Endodermal cell (in vitro differentiated cells): ENCODE measurements around the gene KCNQ1. TPM values are rescaled to one million over a fixed set of nuclear protein-coding genes. Genes with fewer than 3 reads are reported as not detected.

Experiments
- DNase-seq: peaks from one replicate; pipeline ENCODE4 v3.0.0-alpha.2; 2017
- H3K27ac ChIP-seq: 2 replicates; pipeline ENCODE4 v1.5.1; 2013; ENCODE audit warnings: mild to moderate bottlenecking, low read depth, low read length, moderate library complexity
- H3K27me3 ChIP-seq: 2 replicates; pipeline ENCODE4 v1.6.1; 2013; ENCODE audit warnings: mild to moderate bottlenecking, low read length, moderate library complexity; ENCODE audit not compliant: insufficient read depth, control insufficient read depth, poor library complexity, severe bottlenecking
- H3K36me3 ChIP-seq: 2 replicates; pipeline ENCODE4 v1.7.0; 2013; ENCODE audit warnings: mild to moderate bottlenecking, low read length, moderate library complexity; ENCODE audit not compliant: control insufficient read depth, insufficient read depth
- H3K4me1 ChIP-seq: one replicate; pipeline ENCODE4 v1.7.0; 2013; ENCODE audit warnings: low read length; ENCODE audit not compliant: control insufficient read depth, insufficient read depth
- H3K4me3 ChIP-seq: 2 replicates; pipeline ENCODE4 v1.5.1; 2013; ENCODE audit warnings: mild to moderate bottlenecking, low read length, moderate library complexity
- H3K9ac ChIP-seq: 2 replicates; pipeline ENCODE4 v1.6.1; 2013; ENCODE audit warnings: mild to moderate bottlenecking, low read length, moderate library complexity; ENCODE audit not compliant: poor library complexity, severe bottlenecking; ENCODE audit errors: extremely low read depth
- H3K9me3 ChIP-seq: 2 replicates; pipeline ENCODE4 v1.6.1; 2013; ENCODE audit warnings: mild to moderate bottlenecking, low read length, moderate library complexity; ENCODE audit not compliant: control insufficient read depth
- H3K27ac Mint-ChIP-seq: 2 replicates; pipeline ENCODE4 v1.8.0; 2020; ENCODE audit warnings: mixed read lengths
- H3K27me3 Mint-ChIP-seq: 2 replicates; pipeline ENCODE4 v1.8.0; 2021; ENCODE audit warnings: mild to moderate bottlenecking, mixed read lengths; ENCODE audit not compliant: insufficient read depth
- H3K36me3 Mint-ChIP-seq: 2 replicates; pipeline ENCODE4 v1.8.0; 2020; ENCODE audit warnings: low read depth, mixed read lengths
- H3K4me1 Mint-ChIP-seq: 2 replicates; pipeline ENCODE4 v1.8.0; 2020; ENCODE audit warnings: mixed read lengths
- H3K4me3 Mint-ChIP-seq: 2 replicates; pipeline ENCODE4 v1.8.0; 2020; ENCODE audit warnings: mild to moderate bottlenecking, moderate library complexity, mixed read lengths
- H3K9me3 Mint-ChIP-seq: 2 replicates; pipeline ENCODE4 v1.8.0; 2020; ENCODE audit warnings: mild to moderate bottlenecking, mixed read lengths
- WGBS, 2 experiments: methylation state at CpG; one replicate each; pipeline versions ENCODE4 v1.1.5 to v1.1.7; 2013; ENCODE audit warnings: missing lambda C conversion rate in 2 of 2, mixed read lengths in 1 of 2; ENCODE audit not compliant: insufficient coverage in 1 of 2, insufficient read length in 1 of 2; 5-methylcytosine and 5-hydroxymethylcytosine counted together
- total RNA-seq, 2 donors: library from RNA; stranded (reverse); fragmentation: NEBNext Ultra II Directional in 1 of 2; extraction: Animal tissue kit (Norgen Biotek cat#: 25700) in 1 of 2; gene quantifications; 2 replicates in 1 of 2; 3 replicates in 1 of 2; pipeline ENCODE4 v1.2.1, GENCODE V29; 2021
- TF ChIP-seq, protein P1 (sequence below): fragments of 200-600 bp; sonication (generic); conservative IDR thresholded peaks from 2 replicates; pipeline ENCODE4 v1.5.0; 2021; ENCODE audit warnings: antibody characterized with exemption, mild to moderate bottlenecking

Gene KCNQ1
- total RNA-seq, 2 donors from 2014 or later, result 1.8 to 3.5 TPM

DNA sequence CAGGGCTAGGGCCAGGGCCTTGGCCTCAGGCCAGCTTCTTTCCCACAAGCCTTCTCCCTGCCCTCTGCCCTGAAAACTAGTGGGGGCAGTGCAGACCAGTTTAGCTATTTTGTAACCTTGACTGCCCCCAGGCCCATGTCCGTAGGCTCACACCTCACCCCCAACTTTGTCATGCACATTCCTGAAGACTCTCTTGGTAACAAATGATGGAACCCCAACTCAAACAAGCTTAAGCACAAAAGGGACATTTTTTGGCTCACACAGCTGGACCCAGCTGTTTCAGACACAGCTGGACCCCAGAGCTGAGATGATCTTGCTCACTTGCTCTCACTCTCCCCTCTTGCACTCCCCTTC, 208.4 kb downstream of the KCNQ1 start:
- H3K27ac ChIP-seq, result no peak overlapping the region
- Mint-ChIP-seq H3K27me3 (peaks cover 73% of the 10 kb centered on the region), H3K9me3 (peaks cover 100% of the 10 kb centered on the region), H3K4me3 (no peak overlapping the region), H3K36me3 (peaks cover 8% of the 10 kb centered on the region), H3K27ac (no peak overlapping the region), H3K4me1 (no peaks in the 10 kb centered on the region)
- no peak for DNase-seq
- H3K9me3 ChIP-seq, result peaks cover 83% of the 10 kb centered on the region
- H3K4me1 ChIP-seq, result no peaks in the 10 kb centered on the region
- no peaks in the 10 kb centered on the region for H3K36me3 ChIP-seq
- H3K9ac ChIP-seq, result no peak overlapping the region
- H3K27me3 ChIP-seq, result no peaks in the 10 kb centered on the region
- H3K4me3 ChIP-seq, result peak overlapping the region; percentile 62
- WGBS, 2 experiments, result 80 to 82% methylated on average over 1 of the region's 1 CpG
- TF ChIP-seq, protein P1, sequence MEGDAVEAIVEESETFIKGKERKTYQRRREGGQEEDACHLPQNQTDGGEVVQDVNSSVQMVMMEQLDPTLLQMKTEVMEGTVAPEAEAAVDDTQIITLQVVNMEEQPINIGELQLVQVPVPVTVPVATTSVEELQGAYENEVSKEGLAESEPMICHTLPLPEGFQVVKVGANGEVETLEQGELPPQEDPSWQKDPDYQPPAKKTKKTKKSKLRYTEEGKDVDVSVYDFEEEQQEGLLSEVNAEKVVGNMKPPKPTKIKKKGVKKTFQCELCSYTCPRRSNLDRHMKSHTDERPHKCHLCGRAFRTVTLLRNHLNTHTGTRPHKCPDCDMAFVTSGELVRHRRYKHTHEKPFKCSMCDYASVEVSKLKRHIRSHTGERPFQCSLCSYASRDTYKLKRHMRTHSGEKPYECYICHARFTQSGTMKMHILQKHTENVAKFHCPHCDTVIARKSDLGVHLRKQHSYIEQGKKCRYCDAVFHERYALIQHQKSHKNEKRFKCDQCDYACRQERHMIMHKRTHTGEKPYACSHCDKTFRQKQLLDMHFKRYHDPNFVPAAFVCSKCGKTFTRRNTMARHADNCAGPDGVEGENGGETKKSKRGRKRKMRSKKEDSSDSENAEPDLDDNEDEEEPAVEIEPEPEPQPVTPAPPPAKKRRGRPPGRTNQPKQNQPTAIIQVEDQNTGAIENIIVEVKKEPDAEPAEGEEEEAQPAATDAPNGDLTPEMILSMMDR, result no peak

DNA sequence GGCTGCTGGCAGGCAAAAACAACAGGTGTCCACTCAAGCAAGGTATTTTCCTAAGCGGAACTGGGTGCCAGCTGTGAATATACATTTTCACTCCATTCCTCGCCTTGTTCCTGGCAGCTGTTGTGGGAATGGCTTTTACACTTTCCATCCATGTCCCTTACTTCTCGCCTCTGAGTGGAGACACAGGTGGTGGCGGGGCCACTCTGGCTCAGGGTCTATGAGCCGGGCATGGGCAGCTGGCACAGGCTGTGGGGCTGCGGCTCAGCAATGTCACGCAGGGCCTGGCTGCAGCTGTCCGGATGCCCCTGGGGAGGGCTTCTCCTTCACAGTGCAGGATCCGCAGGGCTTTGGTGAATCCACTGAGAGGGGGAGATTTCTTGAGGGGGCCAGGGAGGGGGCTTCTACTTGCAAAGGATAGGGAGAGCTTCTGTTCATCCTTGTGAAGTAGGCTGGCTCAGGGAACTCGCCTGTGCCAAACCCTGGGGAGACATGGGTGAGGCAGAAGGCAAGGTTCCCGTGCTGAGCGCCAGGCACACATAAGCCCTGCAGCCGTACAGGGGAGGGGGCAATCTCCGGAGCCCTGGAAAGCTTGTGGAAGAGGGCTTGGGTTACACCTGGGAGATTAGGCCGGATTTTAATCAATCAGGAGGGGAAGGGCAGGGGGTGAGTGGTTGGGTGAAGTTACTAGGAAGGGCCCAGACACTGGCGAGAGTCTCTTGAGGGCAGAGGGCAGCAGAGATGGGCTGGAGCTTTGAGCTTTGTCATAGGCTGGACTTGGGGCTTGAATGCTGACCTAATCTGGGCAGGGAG, 209.3 kb downstream of the KCNQ1 start:
- Mint-ChIP-seq H3K4me1 (no peaks in the 10 kb centered on the region), H3K36me3 (peaks cover 11% of the 10 kb centered on the region), H3K27ac (no peak overlapping the region), H3K9me3 (peaks cover 100% of the 10 kb centered on the region), H3K4me3 (no peak overlapping the region), H3K27me3 (peaks cover 76% of the 10 kb centered on the region)
- H3K27me3 ChIP-seq, result no peaks in the 10 kb centered on the region
- DNase-seq, result no peak
- peaks cover 83% of the 10 kb centered on the region for H3K9me3 ChIP-seq
- H3K36me3 ChIP-seq, result no peaks in the 10 kb centered on the region
- H3K27ac ChIP-seq, result no peak overlapping the region
- no peak overlapping the region for H3K9ac ChIP-seq
- H3K4me3 ChIP-seq, result no peak overlapping the region
- TF ChIP-seq, protein P1, result no peak
- H3K4me1 ChIP-seq, result no peaks in the 10 kb centered on the region
- WGBS, 2 experiments, result 91 to 92% methylated on average over 11 to 16 of the region's 16 CpGs

DNA sequence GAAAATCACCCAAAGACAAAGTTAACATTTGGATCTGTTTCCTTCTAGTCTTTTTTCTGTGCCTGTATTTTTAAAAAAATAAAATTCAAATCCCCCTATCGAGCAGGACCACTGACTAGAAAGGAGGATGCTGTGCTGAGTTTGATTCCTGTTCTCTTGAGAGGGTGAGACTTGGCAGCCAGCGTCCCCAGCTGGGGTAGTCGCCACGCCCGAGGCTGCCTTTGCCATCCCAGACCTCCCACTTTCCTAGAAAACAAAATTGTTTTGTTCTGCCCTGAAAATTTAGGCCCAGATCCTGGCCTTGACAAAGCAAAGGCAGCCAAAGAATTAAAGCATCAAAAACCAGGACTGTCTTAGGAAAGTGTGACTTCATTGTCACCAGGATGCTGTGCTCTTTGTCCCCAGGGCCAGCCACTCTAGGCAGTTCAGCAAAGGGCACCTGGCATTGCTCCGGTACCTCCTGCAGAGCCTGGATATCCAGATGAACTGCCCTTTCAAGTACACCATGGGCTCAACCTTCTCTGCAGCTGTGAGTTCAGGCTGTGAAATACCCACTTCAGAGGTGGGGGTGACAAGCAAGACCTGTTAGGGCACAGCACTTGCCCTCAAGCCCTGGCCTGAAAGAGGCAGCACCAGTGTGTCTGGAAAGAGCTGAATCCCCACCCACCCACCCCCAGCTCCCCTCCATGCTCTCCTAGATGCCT, 210.4 kb downstream of the KCNQ1 start:
- Mint-ChIP-seq H3K36me3 (peaks cover 17% of the 10 kb centered on the region), H3K27me3 (peaks cover 69% of the 10 kb centered on the region), H3K27ac (no peak overlapping the region), H3K4me3 (no peak overlapping the region), H3K9me3 (peaks cover 99% of the 10 kb centered on the region), H3K4me1 (no peaks in the 10 kb centered on the region)
- H3K36me3 ChIP-seq, result no peaks in the 10 kb centered on the region
- no peaks in the 10 kb centered on the region for H3K27me3 ChIP-seq
- no peak for DNase-seq
- H3K27ac ChIP-seq, result no peak overlapping the region
- WGBS, 2 experiments, result 96 to 100% methylated on average over 5 to 6 of the region's 6 CpGs
- H3K4me3 ChIP-seq, result no peak overlapping the region
- H3K4me1 ChIP-seq, result no peaks in the 10 kb centered on the region
- TF ChIP-seq, protein P1, result no peak
- H3K9me3 ChIP-seq, result peaks cover 83% of the 10 kb centered on the region
- no peak overlapping the region for H3K9ac ChIP-seq
